SK-N-SH (cell line): ENCODE data around the gene RCAN2. TPM values are rescaled to one million over a fixed set of nuclear protein-coding genes. Genes with fewer than 3 reads are reported as not detected.

Source experiments
- CTCF ChIA-PET: fragments of 300-600, 350-600 bp; formaldehyde crosslinking; extraction: SDS; loops from one replicate; lab custom pipeline; 2021; lab: Yijun Ruan, JAX
- POLR2A ChIA-PET: fragments of 350-600 bp; sonication (Branson Sonifier 250); formaldehyde crosslinking; extraction: SDS; loops from one replicate; lab custom pipeline; 2020; ENCODE audit warnings: antibody characterized with exemption, inconsistent platforms; lab: Yijun Ruan, JAX
- DNase-seq: peaks from one replicate; pipeline ENCODE4 v3.0.0; 2012
- H2AFZ ChIP-seq: fragments of 200-600 bp; sonication (generic); 2 replicates; pipeline ENCODE4 v1.8.1; 2016; ENCODE audit warnings: antibody characterized with exemption, mild to moderate bottlenecking, low read depth
- H3F3A ChIP-seq: fragments of 200-600 bp; sonication (generic); replicated peaks from 2 replicates; pipeline ENCODE3; 2016; ENCODE audit warnings: antibody characterized with exemption, mild to moderate bottlenecking; ENCODE audit not compliant: insufficient read depth
- H3K27ac ChIP-seq, 2 experiments: fragments of 200-500 bp in 1 of 2; fragments of 200-600 bp in 1 of 2; sonication (Bioruptor generic) in 1 of 2; sonication (generic), shearing (Covaris generic) in 1 of 2; 2 replicates each; pipeline versions ENCODE4 v1.5.1 to v1.6.1; 2014 to 2016; ENCODE audit warnings: low read depth in 2 of 2, inconsistent platforms in 1 of 2, low read length in 1 of 2, mild to moderate bottlenecking in 1 of 2, mixed read lengths in 1 of 2
- H3K27me3 ChIP-seq: fragments of 200-600 bp; sonication (generic), shearing (Covaris generic); 2 replicates; pipeline ENCODE4 v1.6.1; 2016; ENCODE audit warnings: mixed run types; ENCODE audit not compliant: insufficient read depth
- H3K36me3 ChIP-seq, 2 experiments: fragments of 200-500 bp in 1 of 2; fragments of 200-600 bp in 1 of 2; sonication (Bioruptor generic) in 1 of 2; sonication (generic) in 1 of 2; replicated peaks in 1 of 2; 2 replicates each; pipeline versions ENCODE3 to v1.5.1; 2014 to 2016; ENCODE audit warnings: low read length in 1 of 2, mild to moderate bottlenecking in 1 of 2; ENCODE audit not compliant: insufficient read depth in 2 of 2, control insufficient read depth in 1 of 2
- H3K4me1 ChIP-seq, 2 experiments: fragments of 200-500 bp in 1 of 2; fragments of 200-600 bp in 1 of 2; sonication (Bioruptor generic) in 1 of 2; sonication (generic), shearing (Covaris generic) in 1 of 2; 2 replicates each; pipeline versions ENCODE4 v1.5.1 to v1.6.1; 2014 to 2016; ENCODE audit warnings: low read depth in 1 of 2, low read length in 1 of 2, mixed run types in 1 of 2; ENCODE audit not compliant: insufficient read depth in 2 of 2, control insufficient read depth in 1 of 2
- H3K4me2 ChIP-seq: fragments of 200-600 bp; sonication (generic), shearing (Covaris generic); 2 replicates; pipeline ENCODE4 v1.6.1; 2017; ENCODE audit warnings: mixed run types
- H3K4me3 ChIP-seq, 2 experiments: fragments of 200-500 bp in 1 of 2; fragments of 200-600 bp in 1 of 2; sonication (Bioruptor generic) in 1 of 2; sonication (generic), shearing (Covaris generic) in 1 of 2; 2 replicates each; pipeline versions ENCODE4 v1.5.1 to v1.8.1; 2014 to 2016; ENCODE audit warnings: low read depth in 2 of 2, inconsistent platforms in 1 of 2, low read length in 1 of 2, mild to moderate bottlenecking in 1 of 2, mixed read lengths in 1 of 2, moderate library complexity in 1 of 2
- H3K79me2 ChIP-seq: fragments of 200-600 bp; sonication (generic); 2 replicates; pipeline ENCODE4 v1.8.1; 2017; ENCODE audit warnings: mild to moderate bottlenecking; ENCODE audit not compliant: insufficient read depth
- H3K9ac ChIP-seq: fragments of 200-600 bp; sonication (generic); 2 replicates; pipeline ENCODE4 v1.6.1; 2017; ENCODE audit warnings: mixed run types
- H3K9me2 ChIP-seq: fragments of 200-600 bp; sonication (generic); 2 replicates; pipeline ENCODE4 v1.6.1; 2017; ENCODE audit warnings: mixed run types
- H3K9me3 ChIP-seq: fragments of 200-600 bp; sonication (generic); 2 replicates; pipeline ENCODE4 v1.6.1; 2017; ENCODE audit warnings: mixed run types, mild to moderate bottlenecking, moderate library complexity
- H4K20me1 ChIP-seq: fragments of 200-600 bp; sonication (generic); 2 replicates; pipeline ENCODE4 v1.6.1; 2017; ENCODE audit warnings: mild to moderate bottlenecking, mixed run types; ENCODE audit not compliant: insufficient read depth
- CHD2 ChIP-seq: fragments of 150-350 bp; IDR thresholded peaks from 2 replicates; pipeline ENCODE4 v1.6.1; 2018; ENCODE audit warnings: low read length; ENCODE audit not compliant: partially characterized antibody
- EP300 ChIP-seq, 2 experiments: IDR thresholded peaks; 2 replicates each; pipeline versions ENCODE4 v1.4.0 to v1.6.1; 2012; ENCODE audit warnings: borderline replicate concordance in 1 of 2, low read depth in 1 of 2, low read length in 1 of 2
- EZH2phosphoT487 ChIP-seq: fragments of 200-600 bp; sonication (generic); IDR thresholded peaks from 2 replicates; pipeline ENCODE4 v1.6.1; 2017; ENCODE audit warnings: low read depth, mixed run types, mild to moderate bottlenecking, antibody characterized with exemption, moderate library complexity, borderline replicate concordance
- FOSL2 ChIP-seq: IDR thresholded peaks from 2 replicates; pipeline ENCODE4 v1.4.0; 2012; ENCODE audit warnings: low read depth, mild to moderate bottlenecking, moderate library complexity, borderline replicate concordance
- FOXJ3 ChIP-seq: sonication (generic); formaldehyde crosslinking; IDR thresholded peaks from 2 replicates; pipeline ENCODE4 v1.5.1; 2020; ENCODE audit warnings: mild to moderate bottlenecking, missing genetic modification reagents
- FOXM1 ChIP-seq: IDR thresholded peaks from 2 replicates; pipeline ENCODE4 v1.4.0; 2012; ENCODE audit warnings: low read depth, mild to moderate bottlenecking
- GATA2 ChIP-seq: sonication (generic); formaldehyde crosslinking; IDR thresholded peaks from 2 replicates; pipeline ENCODE4 v1.5.0; 2020; ENCODE audit warnings: mild to moderate bottlenecking, missing genetic modification reagents
- MEF2A ChIP-seq: IDR thresholded peaks from 2 replicates; pipeline ENCODE4 v1.4.0; 2012; ENCODE audit warnings: low read depth, borderline replicate concordance
- NFIC ChIP-seq: IDR thresholded peaks from 2 replicates; pipeline ENCODE4 v1.4.0; 2012; ENCODE audit warnings: borderline replicate concordance
- NRF1 ChIP-seq: IDR thresholded peaks from 2 replicates; pipeline ENCODE4 v1.6.1; 2012; ENCODE audit warnings: low read depth, mild to moderate bottlenecking, low read length
- RCOR1 ChIP-seq: fragments of 150-350 bp; IDR thresholded peaks from 2 replicates; pipeline ENCODE4 v1.6.1; 2017; ENCODE audit warnings: antibody characterized with exemption, low read length
- RFX5 ChIP-seq: IDR thresholded peaks from 2 replicates; pipeline ENCODE4 v1.6.1; 2012; ENCODE audit warnings: mild to moderate bottlenecking, improper control_type of control experiment, low read length
- RXRA ChIP-seq: IDR thresholded peaks from 2 replicates; pipeline ENCODE4 v1.4.0; 2012; ENCODE audit warnings: low read depth, mild to moderate bottlenecking, borderline replicate concordance
- SIN3A ChIP-seq: IDR thresholded peaks from 2 replicates; pipeline ENCODE4 v1.6.1; 2012; ENCODE audit warnings: low read depth, mild to moderate bottlenecking, low read length, moderate library complexity, borderline replicate concordance
- TEAD4 ChIP-seq: IDR thresholded peaks from 2 replicates; pipeline ENCODE4 v1.4.0; 2012; ENCODE audit warnings: mild to moderate bottlenecking, borderline replicate concordance; ENCODE audit not compliant: insufficient read depth
- YY1 ChIP-seq: IDR thresholded peaks from 2 replicates; pipeline ENCODE4 v1.4.0; 2012; ENCODE audit warnings: low read depth, mild to moderate bottlenecking
- WGBS: methylation state at CpG from one replicate; pipeline ENCODE4 v1.1.6; 2017; ENCODE audit warnings: low lambda C conversion rate; 5-methylcytosine and 5-hydroxymethylcytosine counted together
- polyA plus RNA-seq, 3 experiments: library from polyadenylated mRNA; depleted of rRNA; stranded (reverse); fragments of >200 nt; gene quantifications; 2 replicates each; pipeline ENCODE4 v1.2.3, GENCODE V29; 2012
- TF ChIP-seq, protein P1 (sequence below): IDR thresholded peaks from 2 replicates; pipeline ENCODE4 v1.4.0; 2012; ENCODE audit warnings: low read depth, borderline replicate concordance
- TF ChIP-seq, protein P2 (sequence below): fragments of 150-350 bp; IDR thresholded peaks from 2 replicates; pipeline ENCODE4 v1.6.1; 2016; ENCODE audit warnings: mild to moderate bottlenecking, low read depth, low read length
- TF ChIP-seq, protein P3 (sequence below): fragments of 150-350 bp; IDR thresholded peaks from 2 replicates; pipeline ENCODE4 v1.6.1; 2017; ENCODE audit warnings: antibody characterized with exemption, low read length, low read depth, borderline replicate concordance
- TF ChIP-seq, protein P4 (sequence below): IDR thresholded peaks from 2 replicates; pipeline ENCODE4; 2012

Gene RCAN2
- polyA plus RNA-seq, 1 of the 3 experiments (the other 2 are of a cell fraction) = not detected

DNA sequence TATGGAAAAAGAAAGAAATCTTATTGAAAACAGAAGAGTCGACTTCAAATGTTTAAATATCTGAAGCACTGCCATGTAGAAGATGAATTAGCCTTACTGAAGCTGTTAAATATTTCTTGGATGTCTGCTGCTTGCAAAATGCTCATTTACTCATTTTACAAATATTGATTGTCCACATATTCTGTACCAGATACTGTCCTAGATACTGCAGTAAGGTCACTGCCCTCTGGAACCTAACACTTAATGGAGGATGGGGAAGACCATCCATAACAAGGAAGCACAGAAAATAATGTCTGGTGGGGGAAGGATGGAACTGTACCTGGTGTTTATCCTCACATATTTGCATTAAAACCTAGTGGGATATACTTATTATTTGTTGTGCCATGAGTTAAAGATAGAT lies 99.0 kb downstream of the RCAN2 start:
- H3K27ac ChIP-seq = no peak overlapping the region
- H3K4me2 ChIP-seq = no peak overlapping the region
- no peak overlapping the region for H2AFZ ChIP-seq
- no peaks in the 10 kb centered on the region for H3K9me3 ChIP-seq
- H3K36me3 ChIP-seq = no peaks in the 10 kb centered on the region
- no peaks in the 10 kb centered on the region for H4K20me1 ChIP-seq
- H3K4me1 ChIP-seq = no peaks in the 10 kb centered on the region
- no peaks in the 10 kb centered on the region; the same call in 1 of the 2 replicates for H3K27me3 ChIP-seq
- ChIA-PET CTCF (interaction anchor here (1.4 kb wide), 1 partner anchor 18 kb away, joined by 4 read pairs; no protein-coding TSS in a partner anchor), POLR2A (interaction anchor here (0.6 kb wide), 1 partner anchor 25 kb away, joined by 4 read pairs; no protein-coding TSS in a partner anchor)
- no peaks in the 10 kb centered on the region for H3K79me2 ChIP-seq
- H3K9ac ChIP-seq = no peak overlapping the region
- no peak for DNase-seq
- no peaks in the 10 kb centered on the region for H3F3A ChIP-seq
- TF ChIP-seq FOSL2 (no peak), RXRA (no peak), GATA2 (CRISPR knock-in tag) (no peak), NRF1 (no peak), NFIC (no peak), MEF2A (no peak), CHD2 (no peak), FOXJ3 (CRISPR knock-in tag) (no peak), FOXM1 (no peak), EZH2phosphoT487 (no peak)
- TF ChIP-seq, protein P1, sequence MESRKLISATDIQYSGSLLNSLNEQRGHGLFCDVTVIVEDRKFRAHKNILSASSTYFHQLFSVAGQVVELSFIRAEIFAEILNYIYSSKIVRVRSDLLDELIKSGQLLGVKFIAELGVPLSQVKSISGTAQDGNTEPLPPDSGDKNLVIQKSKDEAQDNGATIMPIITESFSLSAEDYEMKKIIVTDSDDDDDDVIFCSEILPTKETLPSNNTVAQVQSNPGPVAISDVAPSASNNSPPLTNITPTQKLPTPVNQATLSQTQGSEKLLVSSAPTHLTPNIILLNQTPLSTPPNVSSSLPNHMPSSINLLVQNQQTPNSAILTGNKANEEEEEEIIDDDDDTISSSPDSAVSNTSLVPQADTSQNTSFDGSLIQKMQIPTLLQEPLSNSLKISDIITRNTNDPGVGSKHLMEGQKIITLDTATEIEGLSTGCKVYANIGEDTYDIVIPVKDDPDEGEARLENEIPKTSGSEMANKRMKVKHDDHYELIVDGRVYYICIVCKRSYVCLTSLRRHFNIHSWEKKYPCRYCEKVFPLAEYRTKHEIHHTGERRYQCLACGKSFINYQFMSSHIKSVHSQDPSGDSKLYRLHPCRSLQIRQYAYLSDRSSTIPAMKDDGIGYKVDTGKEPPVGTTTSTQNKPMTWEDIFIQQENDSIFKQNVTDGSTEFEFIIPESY = no peak
- 4% methylated on average over 1 of the region's 1 CpG for WGBS
- H3K4me3 ChIP-seq = no peak overlapping the region
- no peaks in the 10 kb centered on the region for H3K9me2 ChIP-seq

DNA sequence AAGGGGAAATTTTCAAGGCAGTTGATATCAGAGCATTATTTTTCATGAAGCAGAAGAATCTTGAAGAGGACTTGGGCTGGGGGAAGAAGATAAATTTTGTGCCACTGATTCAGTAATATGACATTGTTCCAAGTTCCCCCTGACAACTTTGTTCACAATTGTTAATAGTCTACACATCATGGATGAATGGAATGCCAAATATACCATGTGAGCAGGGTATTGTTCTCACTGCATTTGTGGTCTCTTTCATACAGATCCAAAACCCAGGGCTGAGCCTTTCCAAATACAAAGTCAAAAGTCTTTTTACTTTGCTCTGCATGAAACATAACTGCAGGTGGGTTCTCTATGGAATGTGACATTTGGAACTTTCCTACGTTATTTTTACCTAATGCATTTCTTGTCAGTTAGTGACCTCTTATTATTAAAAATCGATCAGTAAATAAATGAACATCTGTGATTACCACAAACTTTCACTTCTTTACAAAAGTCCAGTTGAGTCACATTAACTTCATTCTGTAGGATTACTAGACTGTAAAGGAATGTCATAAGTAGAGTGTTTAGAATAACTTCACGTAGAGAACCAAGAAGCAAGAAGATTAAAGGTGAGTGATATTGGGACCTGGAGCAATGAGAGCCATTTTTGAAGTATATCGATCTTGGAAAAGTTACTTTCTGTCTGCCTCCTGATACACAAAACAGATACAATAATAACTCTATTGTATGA lies 100.9 kb downstream of the RCAN2 start:
- no peaks in the 10 kb centered on the region for H3F3A ChIP-seq
- H3K9ac ChIP-seq = no peak overlapping the region
- H3K27ac ChIP-seq = no peak overlapping the region
- WGBS = 4% methylated on average over 4 of the region's 4 CpGs
- no peaks in the 10 kb centered on the region for H3K4me1 ChIP-seq
- no peak overlapping the region for H3K4me3 ChIP-seq
- no peaks in the 10 kb centered on the region for H3K9me3 ChIP-seq
- H3K4me2 ChIP-seq = no peak overlapping the region
- DNase-seq = no peak
- H3K9me2 ChIP-seq = no peaks in the 10 kb centered on the region
- no peaks in the 10 kb centered on the region for H3K79me2 ChIP-seq
- H2AFZ ChIP-seq = no peak overlapping the region
- H3K36me3 ChIP-seq = no peaks in the 10 kb centered on the region
- ChIA-PET CTCF (no interaction called here), POLR2A (no interaction called here)
- H4K20me1 ChIP-seq = no peaks in the 10 kb centered on the region
- H3K27me3 ChIP-seq = no peaks in the 10 kb centered on the region
- TF ChIP-seq RFX5 (no peak), SIN3A (no peak), YY1 (no peak), TEAD4 (no peak), NFIC (no peak), FOSL2 (no peak), EP300 (IDR thresholded peaks at IDR 0.05; ENCODE audit: borderline replicate concordance in 1 of 2, low read depth in 1 of 2, low read length in 1 of 2) (no peak), FOXJ3 (CRISPR knock-in tag) (no peak), RCOR1 (no peak)
- TF ChIP-seq, protein P2, sequence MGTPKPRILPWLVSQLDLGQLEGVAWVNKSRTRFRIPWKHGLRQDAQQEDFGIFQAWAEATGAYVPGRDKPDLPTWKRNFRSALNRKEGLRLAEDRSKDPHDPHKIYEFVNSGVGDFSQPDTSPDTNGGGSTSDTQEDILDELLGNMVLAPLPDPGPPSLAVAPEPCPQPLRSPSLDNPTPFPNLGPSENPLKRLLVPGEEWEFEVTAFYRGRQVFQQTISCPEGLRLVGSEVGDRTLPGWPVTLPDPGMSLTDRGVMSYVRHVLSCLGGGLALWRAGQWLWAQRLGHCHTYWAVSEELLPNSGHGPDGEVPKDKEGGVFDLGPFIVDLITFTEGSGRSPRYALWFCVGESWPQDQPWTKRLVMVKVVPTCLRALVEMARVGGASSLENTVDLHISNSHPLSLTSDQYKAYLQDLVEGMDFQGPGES = no peak
- TF ChIP-seq, protein P3, sequence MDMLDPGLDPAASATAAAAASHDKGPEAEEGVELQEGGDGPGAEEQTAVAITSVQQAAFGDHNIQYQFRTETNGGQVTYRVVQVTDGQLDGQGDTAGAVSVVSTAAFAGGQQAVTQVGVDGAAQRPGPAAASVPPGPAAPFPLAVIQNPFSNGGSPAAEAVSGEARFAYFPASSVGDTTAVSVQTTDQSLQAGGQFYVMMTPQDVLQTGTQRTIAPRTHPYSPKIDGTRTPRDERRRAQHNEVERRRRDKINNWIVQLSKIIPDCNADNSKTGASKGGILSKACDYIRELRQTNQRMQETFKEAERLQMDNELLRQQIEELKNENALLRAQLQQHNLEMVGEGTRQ = no peak
- TF ChIP-seq, protein P4, sequence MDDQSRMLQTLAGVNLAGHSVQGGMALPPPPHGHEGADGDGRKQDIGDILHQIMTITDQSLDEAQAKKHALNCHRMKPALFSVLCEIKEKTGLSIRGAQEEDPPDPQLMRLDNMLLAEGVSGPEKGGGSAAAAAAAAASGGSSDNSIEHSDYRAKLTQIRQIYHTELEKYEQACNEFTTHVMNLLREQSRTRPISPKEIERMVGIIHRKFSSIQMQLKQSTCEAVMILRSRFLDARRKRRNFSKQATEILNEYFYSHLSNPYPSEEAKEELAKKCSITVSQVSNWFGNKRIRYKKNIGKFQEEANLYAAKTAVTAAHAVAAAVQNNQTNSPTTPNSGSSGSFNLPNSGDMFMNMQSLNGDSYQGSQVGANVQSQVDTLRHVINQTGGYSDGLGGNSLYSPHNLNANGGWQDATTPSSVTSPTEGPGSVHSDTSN = no peak
